Progenitor cell of endocrine pancreas (in vitro differentiated cells): ENCODE data around the gene CCDC51. TPM values are rescaled to one million over a fixed set of nuclear protein-coding genes. Genes with fewer than 3 reads are reported as not detected.

Experiments
- DNase-seq: peaks from one replicate; pipeline ENCODE4 v3.0.0; 2021; ENCODE audit warnings: low spot score; ENCODE audit not compliant: unreplicated experiment
- H3K27ac Mint-ChIP-seq: 2 replicates; pipeline ENCODE4 v1.8.0; 2021; ENCODE audit warnings: mild to moderate bottlenecking, moderate library complexity, mixed read lengths
- H3K27me3 Mint-ChIP-seq: 2 replicates; pipeline ENCODE4 v1.8.0; 2021; ENCODE audit warnings: mixed read lengths
- H3K36me3 Mint-ChIP-seq: 2 replicates; pipeline ENCODE4 v1.8.0; 2022; ENCODE audit warnings: mixed read lengths; ENCODE audit not compliant: insufficient read depth
- H3K4me1 Mint-ChIP-seq: 2 replicates; pipeline ENCODE4 v1.8.0; 2021; ENCODE audit warnings: low read depth, mixed read lengths
- H3K4me3 Mint-ChIP-seq: 2 replicates; pipeline ENCODE4 v1.8.0; 2021; ENCODE audit warnings: low read depth, mild to moderate bottlenecking, moderate library complexity, mixed read lengths
- H3K9me3 Mint-ChIP-seq: 2 replicates; pipeline ENCODE4 v1.8.0; 2021; ENCODE audit warnings: low read depth, mixed read lengths
- total RNA-seq: library from RNA; stranded (reverse); gene quantifications from 2 replicates; pipeline ENCODE4 v1.2.1, GENCODE V29; 2021
- TF ChIP-seq, protein P1 (sequence below): fragments of 200-600 bp; sonication (generic); IDR thresholded peaks from one replicate; pipeline ENCODE4 v1.5.0; 2021; ENCODE audit warnings: antibody characterized with exemption, mild to moderate bottlenecking; ENCODE audit not compliant: unreplicated experiment

The CCDC51 gene
- total RNA-seq, 1 donor from 2014 or later, result 13.2 TPM

DNA sequence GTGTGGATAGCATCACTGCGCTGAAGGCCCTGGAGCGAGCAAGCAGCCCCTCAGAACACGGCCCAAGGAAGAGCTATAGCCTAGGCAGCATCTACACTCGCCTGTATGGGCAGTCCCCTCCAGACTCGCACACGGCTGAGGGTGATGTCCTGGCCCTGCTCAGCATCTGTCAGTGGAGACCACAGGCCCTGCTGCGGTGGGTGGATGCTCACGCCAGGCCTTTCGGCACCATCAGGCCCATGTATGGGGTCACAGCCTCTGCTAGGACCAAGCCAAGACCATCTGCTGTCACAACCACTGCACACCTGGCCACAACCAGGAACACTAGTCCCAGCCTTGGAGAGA lies 27.2 kb upstream of the CCDC51 start:
- TF ChIP-seq, protein P1, sequence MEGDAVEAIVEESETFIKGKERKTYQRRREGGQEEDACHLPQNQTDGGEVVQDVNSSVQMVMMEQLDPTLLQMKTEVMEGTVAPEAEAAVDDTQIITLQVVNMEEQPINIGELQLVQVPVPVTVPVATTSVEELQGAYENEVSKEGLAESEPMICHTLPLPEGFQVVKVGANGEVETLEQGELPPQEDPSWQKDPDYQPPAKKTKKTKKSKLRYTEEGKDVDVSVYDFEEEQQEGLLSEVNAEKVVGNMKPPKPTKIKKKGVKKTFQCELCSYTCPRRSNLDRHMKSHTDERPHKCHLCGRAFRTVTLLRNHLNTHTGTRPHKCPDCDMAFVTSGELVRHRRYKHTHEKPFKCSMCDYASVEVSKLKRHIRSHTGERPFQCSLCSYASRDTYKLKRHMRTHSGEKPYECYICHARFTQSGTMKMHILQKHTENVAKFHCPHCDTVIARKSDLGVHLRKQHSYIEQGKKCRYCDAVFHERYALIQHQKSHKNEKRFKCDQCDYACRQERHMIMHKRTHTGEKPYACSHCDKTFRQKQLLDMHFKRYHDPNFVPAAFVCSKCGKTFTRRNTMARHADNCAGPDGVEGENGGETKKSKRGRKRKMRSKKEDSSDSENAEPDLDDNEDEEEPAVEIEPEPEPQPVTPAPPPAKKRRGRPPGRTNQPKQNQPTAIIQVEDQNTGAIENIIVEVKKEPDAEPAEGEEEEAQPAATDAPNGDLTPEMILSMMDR, result no peak
- Mint-ChIP-seq H3K27me3 (no peaks in the 10 kb centered on the region), H3K36me3 (peaks cover 9% of the 10 kb centered on the region), H3K9me3 (no peaks in the 10 kb centered on the region), H3K4me1 (peaks cover 18% of the 10 kb centered on the region), H3K27ac (peak overlapping the region; percentile 98), H3K4me3 (no peak overlapping the region)
- no peak for DNase-seq

DNA sequence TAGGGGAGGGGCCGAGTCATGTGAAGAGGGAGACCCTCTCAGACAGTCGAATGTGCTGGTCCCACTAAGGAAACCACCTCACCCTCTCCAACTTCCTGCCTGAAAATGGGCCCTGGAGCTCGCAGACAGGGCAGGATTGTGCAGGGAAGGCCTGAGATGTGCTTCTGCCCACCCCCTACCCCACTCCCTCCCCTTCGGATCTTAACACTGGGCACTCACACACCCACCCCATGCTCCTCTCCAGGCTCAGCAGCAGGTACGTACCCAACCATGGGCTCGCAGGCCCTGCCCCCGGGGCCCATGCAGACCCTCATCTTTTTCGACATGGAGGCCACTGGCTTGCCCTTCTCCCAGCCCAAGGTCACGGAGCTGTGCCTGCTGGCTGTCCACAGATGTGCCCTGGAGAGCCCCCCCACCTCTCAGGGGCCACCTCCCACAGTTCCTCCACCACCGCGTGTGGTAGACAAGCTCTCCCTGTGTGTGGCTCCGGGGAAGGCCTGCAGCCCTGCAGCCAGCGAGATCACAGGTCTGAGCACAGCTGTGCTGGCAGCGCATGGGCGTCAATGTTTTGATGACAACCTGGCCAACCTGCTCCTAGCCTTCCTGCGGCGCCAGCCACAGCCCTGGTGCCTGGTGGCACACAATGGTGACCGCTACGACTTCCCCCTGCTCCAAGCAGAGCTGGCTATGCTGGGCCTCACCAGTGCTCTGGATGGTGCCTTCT lies 26.6 kb upstream of the CCDC51 start:
- H3K27ac Mint-ChIP-seq, result peak overlapping the region; percentile 98
- TF ChIP-seq, protein P1, result no peak
- DNase-seq, result no peak
- H3K36me3 Mint-ChIP-seq, result peaks cover 9% of the 10 kb centered on the region
- no peaks in the 10 kb centered on the region for H3K9me3 Mint-ChIP-seq
- no peaks in the 10 kb centered on the region for H3K27me3 Mint-ChIP-seq
- H3K4me3 Mint-ChIP-seq, result no peak overlapping the region
- H3K4me1 Mint-ChIP-seq, result peaks cover 18% of the 10 kb centered on the region

DNA sequence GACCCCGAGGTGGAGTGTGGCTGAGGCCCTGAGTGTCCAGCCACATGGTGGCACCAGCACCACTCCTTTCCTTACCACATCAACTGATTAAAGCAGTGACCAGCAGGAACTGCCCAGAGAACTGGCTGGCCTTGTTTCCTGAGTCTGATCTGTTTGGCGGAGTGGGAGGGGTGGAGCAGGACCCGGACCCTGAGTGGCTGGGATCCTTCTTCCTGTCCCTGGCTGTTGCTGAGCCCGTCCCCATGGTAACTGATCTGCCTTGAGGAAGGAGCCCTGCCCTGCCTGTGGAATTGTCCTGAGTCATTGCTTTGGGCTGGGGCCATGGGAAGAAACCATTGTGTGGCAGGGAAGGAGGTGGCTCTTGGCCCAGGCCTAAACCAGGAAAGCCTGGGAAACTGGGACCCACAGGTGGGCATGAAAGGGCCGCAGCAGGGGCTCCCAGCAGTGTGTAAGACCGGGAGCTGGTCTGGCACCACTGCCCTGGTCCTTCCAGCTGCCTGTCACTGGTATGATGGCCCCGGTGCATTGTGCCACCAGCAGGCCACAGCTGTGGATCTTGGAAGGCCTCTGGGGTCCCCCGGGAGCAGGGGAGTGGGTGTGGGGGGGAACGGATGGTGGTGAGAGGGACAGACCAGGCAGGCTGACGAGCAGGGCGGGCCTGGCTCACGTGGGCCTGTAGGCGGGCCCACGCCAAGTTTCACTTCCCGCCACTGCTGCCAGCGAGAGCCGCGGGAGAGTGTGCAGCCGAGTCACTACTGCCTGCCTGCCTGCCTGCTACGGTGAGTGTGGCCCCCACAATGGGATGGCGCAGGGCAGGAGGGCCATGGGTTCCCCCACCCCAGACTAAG lies 25.8 kb upstream of the CCDC51 start:
- no peaks in the 10 kb centered on the region for H3K27me3 Mint-ChIP-seq
- peaks cover 18% of the 10 kb centered on the region for H3K4me1 Mint-ChIP-seq
- TF ChIP-seq, protein P1, result peak; percentile 71

DNA sequence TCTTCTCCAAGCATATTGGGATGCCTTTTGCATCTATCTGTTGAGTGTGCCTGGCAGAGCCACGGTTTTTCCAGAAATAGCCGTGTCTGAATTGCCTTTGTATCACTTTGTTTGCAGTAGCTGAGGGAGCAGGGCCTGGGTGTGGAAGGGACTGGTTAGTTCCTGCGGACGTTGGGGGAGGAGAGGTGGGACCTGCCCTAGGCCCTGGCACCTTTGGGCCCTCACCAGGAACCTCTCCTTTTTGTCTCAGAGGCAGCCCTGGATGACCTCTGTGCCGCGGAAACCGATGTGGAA lies 25.3 kb upstream of the CCDC51 start:
- Mint-ChIP-seq H3K4me3 (no peak overlapping the region), H3K27ac (peak overlapping the region; percentile 98), H3K27me3 (no peaks in the 10 kb centered on the region), H3K36me3 (peaks cover 10% of the 10 kb centered on the region), H3K4me1 (peaks cover 18% of the 10 kb centered on the region), H3K9me3 (no peaks in the 10 kb centered on the region)
- DNase-seq, result no peak
- TF ChIP-seq, protein P1, result no peak

More for the DNA sequence above, 25.8 kb upstream of the CCDC51 start:
- DNase-seq, result peak; percentile 85
- H3K36me3 Mint-ChIP-seq, result peaks cover 10% of the 10 kb centered on the region
- H3K27ac Mint-ChIP-seq, result peak overlapping the region; percentile 98
- peak overlapping the region; percentile 56 for H3K4me3 Mint-ChIP-seq
- no peaks in the 10 kb centered on the region for H3K9me3 Mint-ChIP-seq

DNA sequence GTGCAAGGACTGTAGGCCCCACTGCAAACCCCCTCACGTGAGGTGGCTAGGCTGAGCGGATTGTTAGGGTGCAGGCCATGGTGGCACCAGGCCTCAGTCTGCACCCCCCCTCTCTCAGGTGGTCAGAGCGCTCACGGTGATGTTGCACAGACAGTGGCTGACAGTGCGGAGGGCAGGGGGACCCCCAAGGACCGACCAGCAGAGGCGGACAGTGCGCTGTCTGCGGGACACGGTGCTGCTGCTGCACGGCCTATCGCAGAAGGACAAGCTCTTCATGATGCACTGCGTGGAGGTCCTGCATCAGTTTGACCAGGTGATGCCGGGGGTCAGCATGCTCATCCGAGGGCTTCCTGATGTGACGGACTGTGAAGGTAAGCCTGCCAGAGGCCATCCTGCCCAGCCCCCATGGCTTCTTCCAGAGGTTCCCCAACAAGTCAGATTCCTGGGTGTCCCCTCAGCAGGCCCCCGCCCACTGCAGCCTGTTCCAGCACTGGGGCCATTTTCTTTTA lies 24.8 kb upstream of the CCDC51 start:
- Mint-ChIP-seq H3K27me3 (no peaks in the 10 kb centered on the region), H3K4me3 (no peak overlapping the region), H3K9me3 (no peaks in the 10 kb centered on the region), H3K27ac (peak overlapping the region; percentile 98), H3K36me3 (peaks cover 8% of the 10 kb centered on the region), H3K4me1 (peaks cover 15% of the 10 kb centered on the region)
- TF ChIP-seq, protein P1, result no peak
- DNase-seq, result no peak
